Upper lobe of left lung (tissue), 6 donors: ENCODE measurements around the gene ALDH7A1. TPM values are rescaled to one million over a fixed set of nuclear protein-coding genes. Genes with fewer than 3 reads are reported as not detected.

Experiments
- ATAC-seq, 2 donors: fragments of 200-7000 bp; cut with Tn5 transposase; one replicate each; pipeline ENCODE4 v1.9.1; 2022; ENCODE audit warnings: mild to moderate bottlenecking in 2 of 2, moderate library complexity in 2 of 2; ENCODE audit not compliant: low FRiP score in 2 of 2
- DNase-seq, 2 donors: peaks; one replicate each; pipeline ENCODE4 v3.0.0-alpha.2; 2019 to 2020
- H3K27ac ChIP-seq, 4 donors: fragments of 200-600 bp; sonication (generic); one replicate each; pipeline ENCODE4 v1.5.1; 2016 to 2019
- H3K27me3 ChIP-seq, 4 donors: fragments of 200-600 bp; sonication (generic); one replicate each; pipeline ENCODE4 v1.5.1; 2017 to 2019
- H3K36me3 ChIP-seq, 4 donors: fragments of 200-600 bp; sonication (generic); one replicate each; pipeline ENCODE4 v1.5.1; 2016 to 2019
- H3K4me1 ChIP-seq, 4 donors: fragments of 200-600 bp; sonication (generic); one replicate each; pipeline ENCODE4 v1.5.1; 2018 to 2019
- H3K4me3 ChIP-seq, 4 donors: fragments of 200-600 bp; sonication (generic); one replicate each; pipeline ENCODE4 v1.5.1; 2017 to 2019; ENCODE audit warnings: mild to moderate bottlenecking in 2 of 4, moderate library complexity in 1 of 4
- H3K9me3 ChIP-seq, 4 donors: fragments of 200-600 bp; sonication (generic); one replicate each; pipeline ENCODE4 v1.5.1; 2018 to 2019
- EP300 ChIP-seq, 4 donors: sonication (generic); formaldehyde crosslinking; IDR thresholded peaks; one replicate each; pipeline ENCODE4 v1.5.1; 2017; ENCODE audit warnings: antibody characterized with exemption in 4 of 4, control low read depth in 2 of 4
- POLR2A ChIP-seq, 4 donors: fragments of 450-650 bp; IDR thresholded peaks; one replicate each; pipeline ENCODE4 v1.5.1; 2016 to 2017; ENCODE audit warnings: antibody characterized with exemption in 4 of 4, mild to moderate bottlenecking in 2 of 4
- POLR2AphosphoS5 ChIP-seq, 2 donors: sonication (generic); formaldehyde crosslinking; IDR thresholded peaks; one replicate each; pipeline ENCODE4 v1.5.1; 2017; ENCODE audit warnings: antibody characterized with exemption in 2 of 2
- WGBS, 2 donors: methylation state at CpG; one replicate each; pipeline ENCODE4 v1.1.5; 2017 to 2018; 5-methylcytosine and 5-hydroxymethylcytosine counted together
- total RNA-seq, 6 donors: library from RNA; depleted of rRNA in 4 of 6; stranded (reverse); fragments of >200 nt in 4 of 6; gene quantifications; one replicate each; pipeline versions ENCODE4 v1.1.0 to v1.2.1, GENCODE V29; 2016 to 2021
- TF ChIP-seq, protein P1 (sequence below), 6 experiments: fragments of 450-650 bp in 4 of 6; fragments of 200-600 bp in 2 of 6; sonication (generic) in 2 of 6; IDR thresholded peaks; one replicate each; pipeline ENCODE4 v1.5.1; 2016 to 2019; ENCODE audit warnings: antibody characterized with exemption in 6 of 6
- donor health status: DM: no; HTN: no; CAD: no; lungs with moderate emphysema.
- donor health status: DM: no; HTN: yes; CAD: no; lungs with severe emphysema.

ALDH7A1 gene
- total RNA-seq, 6 donors from 2014 or later = 19.3 to 41.4 (median 30.0) TPM

- peaks cover 0 to 25% (median 10%) of the 10 kb centered on the region in 4 donors for H3K36me3 ChIP-seq
- H3K27ac ChIP-seq = no peak overlapping the region
- DNase-seq (peak in 1 of 2 donors; percentile 62), ATAC-seq (no peak)
- H3K9me3 ChIP-seq = no peaks in the 10 kb centered on the region
- H3K27me3 ChIP-seq = no peaks in the 10 kb centered on the region
- TF ChIP-seq POLR2A (IDR thresholded peaks at IDR 0.05) (no peak), POLR2AphosphoS5 (IDR thresholded peaks at IDR 0.05) (no peak)
- TF ChIP-seq, protein P1, sequence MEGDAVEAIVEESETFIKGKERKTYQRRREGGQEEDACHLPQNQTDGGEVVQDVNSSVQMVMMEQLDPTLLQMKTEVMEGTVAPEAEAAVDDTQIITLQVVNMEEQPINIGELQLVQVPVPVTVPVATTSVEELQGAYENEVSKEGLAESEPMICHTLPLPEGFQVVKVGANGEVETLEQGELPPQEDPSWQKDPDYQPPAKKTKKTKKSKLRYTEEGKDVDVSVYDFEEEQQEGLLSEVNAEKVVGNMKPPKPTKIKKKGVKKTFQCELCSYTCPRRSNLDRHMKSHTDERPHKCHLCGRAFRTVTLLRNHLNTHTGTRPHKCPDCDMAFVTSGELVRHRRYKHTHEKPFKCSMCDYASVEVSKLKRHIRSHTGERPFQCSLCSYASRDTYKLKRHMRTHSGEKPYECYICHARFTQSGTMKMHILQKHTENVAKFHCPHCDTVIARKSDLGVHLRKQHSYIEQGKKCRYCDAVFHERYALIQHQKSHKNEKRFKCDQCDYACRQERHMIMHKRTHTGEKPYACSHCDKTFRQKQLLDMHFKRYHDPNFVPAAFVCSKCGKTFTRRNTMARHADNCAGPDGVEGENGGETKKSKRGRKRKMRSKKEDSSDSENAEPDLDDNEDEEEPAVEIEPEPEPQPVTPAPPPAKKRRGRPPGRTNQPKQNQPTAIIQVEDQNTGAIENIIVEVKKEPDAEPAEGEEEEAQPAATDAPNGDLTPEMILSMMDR (IDR thresholded peaks at IDR 0.05) = no peak
- peaks cover 3 to 14% (median 12%) of the 10 kb centered on the region in 4 donors for H3K4me1 ChIP-seq
- 94 to 96% methylated on average over 25 to 28 of the region's 28 CpGs for WGBS, 2 donors
- no peak overlapping the region for H3K4me3 ChIP-seq
These were observed 5.3 kb downstream of the ALDH7A1 start for GRCh38 chr5:126589536-126590297.

DNA sequence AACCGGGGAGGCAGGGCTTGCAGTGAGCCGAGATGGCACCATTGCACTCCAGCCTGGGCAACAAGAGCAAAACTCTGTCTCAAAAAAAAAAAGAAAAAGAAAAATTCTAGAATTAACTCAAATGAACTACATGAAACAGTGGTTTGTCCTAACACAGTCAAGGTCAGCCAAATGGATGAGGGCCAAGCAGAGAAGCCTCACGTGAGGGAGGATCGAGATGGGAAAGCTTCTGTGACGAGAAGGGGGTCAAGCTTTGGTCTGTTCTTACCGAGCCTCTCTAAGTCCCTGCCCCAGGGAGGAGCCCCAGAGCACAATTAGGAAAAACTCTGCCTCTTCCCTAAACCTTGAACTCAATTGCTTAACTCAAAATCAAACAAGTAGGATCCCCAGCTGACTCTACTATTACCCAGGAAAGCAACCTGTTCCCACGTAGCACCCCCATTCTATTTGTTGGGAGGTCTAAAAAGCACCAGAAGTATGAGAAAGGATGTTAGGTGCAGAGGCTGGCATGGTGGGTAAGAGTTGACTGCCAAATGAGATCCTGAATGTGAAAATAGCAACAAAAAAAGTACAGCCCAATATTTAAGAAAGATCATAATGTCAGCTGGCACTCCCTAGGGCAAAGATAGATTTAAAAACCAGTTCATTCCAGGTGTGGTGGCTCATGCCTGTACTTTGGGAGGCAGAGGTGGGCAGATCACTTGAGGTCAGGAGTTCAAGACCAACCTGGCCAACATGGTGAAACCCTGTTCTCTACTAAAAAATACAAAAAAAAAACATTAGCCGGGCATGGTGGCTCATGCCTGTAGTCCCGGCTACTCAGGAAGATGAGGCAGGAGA lies 7.2 kb downstream of the ALDH7A1 start:
- DNase-seq (no peak), ATAC-seq (no peak)
- no peak overlapping the region for H3K27ac ChIP-seq
- no peak for TF ChIP-seq EP300 (IDR thresholded peaks at IDR 0.05)
- no peak for TF ChIP-seq POLR2AphosphoS5 (IDR thresholded peaks at IDR 0.05)
- no peak overlapping the region for H3K4me3 ChIP-seq
- peaks cover 0 to 43% (median 15%) of the 10 kb centered on the region in 4 donors for H3K36me3 ChIP-seq
- WGBS, 2 donors = 90 to 92% methylated on average over 9 of the region's 9 CpGs
- no peaks in the 10 kb centered on the region for H3K9me3 ChIP-seq
- no peaks in the 10 kb centered on the region for H3K4me1 ChIP-seq
- no peaks in the 10 kb centered on the region for H3K27me3 ChIP-seq

DNA sequence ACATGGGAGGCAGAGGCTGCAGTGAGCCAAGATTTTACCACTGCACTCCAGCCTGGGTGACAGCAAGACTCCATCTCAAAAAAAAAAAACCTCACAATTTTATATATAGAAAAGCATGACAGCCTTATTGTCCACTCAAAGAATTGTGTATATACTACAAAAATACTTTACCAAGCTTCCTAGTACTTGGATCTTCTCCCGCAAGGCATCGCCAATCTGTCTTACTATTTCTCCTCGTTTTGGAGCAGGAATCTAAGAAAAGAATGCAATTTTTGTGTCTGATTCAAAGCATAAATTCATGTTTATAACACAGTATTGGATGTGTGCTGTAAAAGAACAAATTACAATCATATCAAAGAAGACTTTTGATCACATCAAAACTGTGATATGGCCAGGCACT lies 11.3 kb downstream of the ALDH7A1 start:
- Histone ChIP-seq H3K27me3 (no peaks in the 10 kb centered on the region), H3K9me3 (no peaks in the 10 kb centered on the region), H3K36me3 (peaks cover 0 to 70% (median 25%) of the 10 kb centered on the region in 4 donors), H3K4me1 (no peaks in the 10 kb centered on the region), H3K27ac (no peak overlapping the region), H3K4me3 (no peak overlapping the region)
- WGBS, 2 donors = 88 to 94% methylated on average over 3 of the region's 3 CpGs
- DNase-seq (no peak), ATAC-seq (no peak)
- TF ChIP-seq POLR2A (IDR thresholded peaks at IDR 0.05) = no peak
- TF ChIP-seq, protein P1 (IDR thresholded peaks at IDR 0.05) = no peak
- TF ChIP-seq EP300 (IDR thresholded peaks at IDR 0.05) = no peak
- TF ChIP-seq POLR2AphosphoS5 (IDR thresholded peaks at IDR 0.05) = no peak

DNA sequence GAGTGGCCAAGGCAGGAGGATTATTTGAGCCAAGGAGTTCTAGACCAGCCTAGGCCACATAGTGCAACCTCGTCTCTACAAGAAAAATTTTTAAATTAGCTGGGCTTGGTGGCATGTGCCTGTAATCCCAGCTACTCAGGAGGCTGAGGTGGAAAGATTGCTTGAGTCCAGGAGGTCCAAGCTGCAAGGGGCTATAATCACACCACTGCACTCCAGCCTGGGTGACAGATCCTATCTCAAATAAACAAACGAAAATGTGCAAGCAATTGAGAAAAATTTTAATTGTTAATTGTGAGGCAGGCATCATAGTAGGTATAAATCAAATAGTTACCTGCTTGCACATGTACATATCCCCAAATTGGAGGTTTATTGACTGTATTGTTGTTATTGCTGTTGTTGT lies 15.3 kb downstream of the ALDH7A1 start:
- 82 to 88% methylated on average over 2 of the region's 2 CpGs for WGBS, 2 donors
- Histone ChIP-seq H3K4me3 (no peak overlapping the region), H3K36me3 (peaks cover 6 to 83% (median 36%) of the 10 kb centered on the region in 4 donors), H3K27me3 (no peaks in the 10 kb centered on the region), H3K4me1 (no peaks in the 10 kb centered on the region), H3K27ac (no peak overlapping the region), H3K9me3 (no peaks in the 10 kb centered on the region)
- no peak for DNase-seq
- ATAC-seq = no peak
- TF ChIP-seq EP300 (IDR thresholded peaks at IDR 0.05) = no peak
- TF ChIP-seq, protein P1 (IDR thresholded peaks at IDR 0.05) = no peak
- no peak for TF ChIP-seq POLR2A (IDR thresholded peaks at IDR 0.05)
- no peak for TF ChIP-seq POLR2AphosphoS5 (IDR thresholded peaks at IDR 0.05)

- no peak overlapping the region for H3K27ac ChIP-seq
- no peaks in the 10 kb centered on the region for H3K9me3 ChIP-seq
- TF ChIP-seq POLR2AphosphoS5 (IDR thresholded peaks at IDR 0.05) (no peak), EP300 (IDR thresholded peaks at IDR 0.05) (no peak), POLR2A (IDR thresholded peaks at IDR 0.05) (no peak)
- TF ChIP-seq, protein P1 (IDR thresholded peaks at IDR 0.05) = no peak
- H3K27me3 ChIP-seq = no peaks in the 10 kb centered on the region
- H3K36me3 ChIP-seq = peaks cover 6 to 67% (median 31%) of the 10 kb centered on the region in 4 donors
- H3K4me1 ChIP-seq = no peaks in the 10 kb centered on the region
- H3K4me3 ChIP-seq = no peak overlapping the region
- WGBS, 2 donors = 91% methylated on average over 5 of the region's 5 CpGs
- no peak for ATAC-seq
- no peak for DNase-seq
These were observed 17.6 kb downstream of the ALDH7A1 start for GRCh38 chr5:126577415-126577814.
